GM12801 (cell line): ENCODE measurements around the gene NCKAP1.

ENCODE experiments used
- TF ChIP-seq, protein P1 (sequence below): IDR thresholded peaks from one replicate; pipeline ENCODE4 v1.5.1; 2011; ENCODE audit warnings: control low read depth; ENCODE audit not compliant: insufficient read length; ENCODE audit errors: extremely low read depth

NCKAP1 gene

GRCh38 chr2:182906454-182906853, 131.8 kb downstream of the NCKAP1 start:
- TF ChIP-seq, protein P1, sequence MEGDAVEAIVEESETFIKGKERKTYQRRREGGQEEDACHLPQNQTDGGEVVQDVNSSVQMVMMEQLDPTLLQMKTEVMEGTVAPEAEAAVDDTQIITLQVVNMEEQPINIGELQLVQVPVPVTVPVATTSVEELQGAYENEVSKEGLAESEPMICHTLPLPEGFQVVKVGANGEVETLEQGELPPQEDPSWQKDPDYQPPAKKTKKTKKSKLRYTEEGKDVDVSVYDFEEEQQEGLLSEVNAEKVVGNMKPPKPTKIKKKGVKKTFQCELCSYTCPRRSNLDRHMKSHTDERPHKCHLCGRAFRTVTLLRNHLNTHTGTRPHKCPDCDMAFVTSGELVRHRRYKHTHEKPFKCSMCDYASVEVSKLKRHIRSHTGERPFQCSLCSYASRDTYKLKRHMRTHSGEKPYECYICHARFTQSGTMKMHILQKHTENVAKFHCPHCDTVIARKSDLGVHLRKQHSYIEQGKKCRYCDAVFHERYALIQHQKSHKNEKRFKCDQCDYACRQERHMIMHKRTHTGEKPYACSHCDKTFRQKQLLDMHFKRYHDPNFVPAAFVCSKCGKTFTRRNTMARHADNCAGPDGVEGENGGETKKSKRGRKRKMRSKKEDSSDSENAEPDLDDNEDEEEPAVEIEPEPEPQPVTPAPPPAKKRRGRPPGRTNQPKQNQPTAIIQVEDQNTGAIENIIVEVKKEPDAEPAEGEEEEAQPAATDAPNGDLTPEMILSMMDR = no peak

DNA sequence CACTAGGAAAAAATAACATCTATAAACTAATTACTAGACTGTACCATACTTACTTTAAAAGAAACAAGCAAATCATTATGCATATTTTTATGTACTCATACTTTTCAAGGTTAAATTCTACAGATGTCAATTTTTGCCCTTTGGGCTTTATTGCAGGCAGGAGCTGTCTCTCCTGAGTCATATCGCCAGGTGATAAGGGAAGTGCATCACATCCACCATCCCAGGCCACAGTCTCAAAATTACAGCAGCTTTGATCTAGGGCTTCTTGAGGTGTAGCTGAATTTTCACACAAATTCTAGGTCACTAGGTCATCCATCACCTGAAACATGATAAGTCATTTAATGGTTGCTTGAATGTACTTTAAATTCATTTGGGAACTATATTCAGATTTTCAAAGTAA, 133.4 kb downstream of the NCKAP1 start:
- TF ChIP-seq, protein P1 = no peak

DNA sequence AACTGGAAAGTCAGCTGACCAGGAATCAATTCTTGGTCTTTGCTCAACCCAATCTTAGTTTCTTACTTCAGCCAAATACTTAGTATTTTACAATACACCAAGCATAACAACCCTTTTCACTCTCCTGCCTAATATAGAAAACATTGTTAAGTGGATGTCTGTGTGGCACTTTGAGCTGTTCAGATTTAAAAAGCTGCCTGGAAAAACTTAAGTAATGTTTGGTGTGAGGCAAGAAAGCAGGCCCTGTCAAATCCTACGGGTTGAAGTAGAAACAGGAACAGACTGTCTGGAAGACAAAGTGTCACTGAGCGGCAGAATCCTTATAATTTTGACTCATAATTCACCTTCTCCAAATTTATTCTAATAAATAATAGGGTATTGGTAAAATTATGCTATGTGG, 134.7 kb downstream of the NCKAP1 start:
- TF ChIP-seq, protein P1 = no peak

GRCh38 chr2:182901748-182902147, 136.5 kb downstream of the NCKAP1 start:
- TF ChIP-seq, protein P1 = no peak

DNA sequence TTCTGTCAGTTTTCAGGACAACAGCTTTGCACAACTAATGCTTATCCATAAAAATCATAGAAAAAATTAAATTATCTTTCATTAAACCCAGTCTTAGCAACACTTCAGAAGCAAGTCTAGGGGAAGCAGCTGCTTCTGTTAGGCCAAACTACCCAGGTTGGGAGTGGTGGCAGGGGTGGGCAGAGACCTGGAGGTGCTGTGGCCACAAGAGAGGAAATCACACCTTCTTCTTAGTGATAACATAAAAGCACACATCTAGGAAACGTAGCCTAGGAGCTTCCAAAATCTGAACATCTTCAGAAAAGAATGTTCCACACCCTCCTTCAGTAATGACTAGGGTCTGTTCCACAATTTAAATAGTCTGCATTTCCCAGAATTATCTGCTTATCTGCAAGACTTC, 139.5 kb downstream of the NCKAP1 start:
- TF ChIP-seq, protein P1 = no peak

- TF ChIP-seq, protein P1 = no peak
Observed at GRCh38 chr2:182897137-182897536, 141.1 kb downstream of the NCKAP1 start.

DNA sequence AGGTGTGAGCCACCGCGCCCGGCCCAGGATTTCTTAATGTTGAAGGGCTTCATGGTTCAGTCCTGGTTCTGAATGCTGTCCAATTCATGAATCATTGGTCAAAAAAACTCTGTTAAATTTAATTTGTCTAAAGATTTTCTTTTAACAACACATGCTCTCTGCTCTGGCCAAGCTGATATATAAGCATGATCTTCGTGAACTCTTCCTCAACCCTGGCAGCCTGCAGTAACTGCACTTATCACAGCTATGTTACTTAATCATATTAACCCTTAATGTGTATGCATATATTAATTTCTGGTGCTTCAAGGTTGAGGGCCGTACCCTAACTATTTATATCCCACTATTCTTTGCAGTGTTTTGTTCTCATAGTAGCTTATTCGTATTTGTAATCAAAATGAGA, 142.5 kb downstream of the NCKAP1 start:
- TF ChIP-seq, protein P1 = no peak

DNA sequence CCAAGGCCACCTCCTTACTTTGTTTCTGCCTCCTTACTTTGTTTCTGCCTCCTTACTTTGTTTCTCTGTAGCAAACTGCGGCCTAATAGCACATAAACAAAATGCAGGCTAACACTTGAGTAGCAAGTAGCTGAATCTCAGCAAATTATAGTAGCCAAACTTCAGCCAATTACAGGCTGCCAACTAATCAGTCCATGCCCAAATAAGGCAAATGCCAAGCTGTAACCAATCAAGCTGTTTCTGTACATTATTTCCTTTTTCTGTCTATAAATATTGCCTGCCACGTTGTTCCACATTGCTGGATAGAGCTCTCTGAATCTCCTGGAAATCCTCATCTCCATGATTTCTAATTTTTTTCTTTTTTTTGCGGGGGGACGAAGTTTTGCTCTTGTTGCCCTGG, 143.1 kb downstream of the NCKAP1 start:
- TF ChIP-seq, protein P1 = no peak
